SIG-M5 treated with dmso at 0.1 percent for 504 hours (cell line): ENCODE data around the gene HIP1R.

Source experiments
- DNase-seq: peaks from one replicate; lab custom pipeline; 2025; ENCODE audit not compliant: unreplicated experiment; lab: John Stamatoyannopoulos, UW

The HIP1R gene

DNA sequence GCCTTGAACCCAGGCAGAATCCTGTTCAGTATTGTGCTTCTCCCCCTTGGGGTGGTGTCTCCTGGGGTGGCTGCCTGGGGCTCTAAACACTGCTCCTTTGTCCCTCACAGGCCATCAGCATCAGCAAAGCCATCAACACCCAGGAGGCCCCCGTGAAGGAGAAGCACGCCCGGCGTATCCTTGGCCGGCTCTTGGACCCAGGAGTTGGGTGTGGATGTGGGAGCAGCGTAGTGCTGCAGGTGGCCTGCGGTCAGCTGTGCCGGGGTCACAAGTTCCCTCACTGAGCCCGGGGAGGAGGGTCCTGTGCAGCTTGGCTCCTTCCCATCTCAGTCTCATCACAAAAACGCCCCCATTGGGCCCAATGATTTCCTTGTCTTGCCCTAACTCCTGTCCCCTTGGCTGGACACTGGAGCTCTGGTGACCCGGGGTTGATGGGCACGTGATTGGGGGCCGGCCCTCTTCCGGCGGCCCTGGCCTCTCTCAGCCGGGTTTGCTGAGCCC is 12.7 kb downstream of the HIP1R start:
- DNase-seq = no peak

DNA sequence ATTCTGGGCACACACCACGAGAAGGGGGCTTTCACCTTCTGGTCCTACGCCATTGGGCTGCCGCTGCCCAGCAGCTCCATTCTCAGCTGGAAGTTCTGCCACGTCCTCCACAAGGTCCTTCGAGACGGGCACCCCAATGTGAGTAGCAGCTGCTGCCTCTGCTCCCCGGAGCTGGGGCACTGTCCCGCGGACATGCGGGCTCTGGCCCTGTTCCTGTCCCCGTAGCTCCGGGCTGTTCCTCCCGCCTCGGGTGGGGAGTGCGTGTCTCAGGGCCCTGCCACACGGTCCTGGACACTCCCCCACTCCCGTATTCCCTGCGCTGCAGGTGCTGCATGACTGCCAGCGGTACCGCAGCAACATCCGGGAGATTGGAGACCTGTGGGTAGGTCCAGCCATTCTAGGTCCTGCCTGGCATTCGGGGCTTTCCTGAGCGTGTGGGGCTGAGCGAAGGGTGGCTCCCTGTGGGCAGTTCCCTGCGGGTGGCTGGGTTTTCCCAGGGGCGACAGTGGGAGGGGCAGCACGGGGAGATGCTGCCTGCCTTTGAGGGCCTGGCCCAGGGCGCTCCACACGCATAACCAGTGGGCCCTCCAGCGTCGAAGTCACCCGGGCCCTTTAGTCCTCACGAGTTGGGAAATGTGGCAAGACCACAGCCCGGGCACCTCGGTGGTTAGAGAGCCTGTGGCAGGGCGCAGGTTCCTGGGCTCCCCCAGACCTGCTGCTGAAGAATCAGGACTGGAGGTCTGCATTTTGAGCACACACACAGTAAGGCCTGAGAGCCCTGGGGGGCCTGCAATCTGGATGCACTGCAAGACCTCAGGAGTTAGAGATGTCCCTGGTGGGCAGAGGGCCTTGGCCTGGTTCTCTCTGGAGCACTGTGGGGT is 13.5 kb downstream of the HIP1R start:
- no peak for DNase-seq

DNA sequence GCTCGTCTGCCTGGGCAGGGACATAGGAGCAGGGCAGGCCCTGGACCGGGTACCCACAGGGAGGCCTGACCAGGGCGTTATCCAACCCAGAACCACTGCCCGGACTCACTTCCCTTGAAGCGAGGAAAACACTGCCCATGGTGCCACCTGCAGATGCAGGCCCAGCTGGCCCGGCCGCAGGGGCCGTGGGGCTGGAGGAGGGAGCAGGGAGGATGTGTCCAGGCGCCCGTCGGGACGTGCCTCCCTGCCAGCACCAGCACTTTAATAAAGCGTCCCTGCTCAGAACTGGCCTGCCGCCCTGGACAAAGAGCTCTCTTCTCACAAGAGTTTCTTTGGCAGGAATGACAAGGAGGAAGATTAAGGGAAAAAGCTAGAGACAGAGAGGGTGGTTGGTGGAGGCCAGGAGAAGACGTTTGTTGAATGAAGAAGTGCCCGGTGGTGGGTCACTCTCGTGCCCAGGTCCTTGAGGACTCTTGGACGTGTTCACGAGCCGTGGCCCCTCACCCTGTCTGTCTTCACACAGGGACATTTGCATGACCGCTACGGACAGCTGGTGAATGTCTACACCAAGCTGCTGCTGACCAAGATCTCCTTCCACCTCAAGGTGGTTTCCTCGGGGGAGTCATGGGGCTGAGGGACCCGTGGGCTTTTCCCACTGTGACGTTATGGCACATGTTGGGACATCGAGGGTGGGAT is 14.2 kb downstream of the HIP1R start:
- no peak for DNase-seq

DNA sequence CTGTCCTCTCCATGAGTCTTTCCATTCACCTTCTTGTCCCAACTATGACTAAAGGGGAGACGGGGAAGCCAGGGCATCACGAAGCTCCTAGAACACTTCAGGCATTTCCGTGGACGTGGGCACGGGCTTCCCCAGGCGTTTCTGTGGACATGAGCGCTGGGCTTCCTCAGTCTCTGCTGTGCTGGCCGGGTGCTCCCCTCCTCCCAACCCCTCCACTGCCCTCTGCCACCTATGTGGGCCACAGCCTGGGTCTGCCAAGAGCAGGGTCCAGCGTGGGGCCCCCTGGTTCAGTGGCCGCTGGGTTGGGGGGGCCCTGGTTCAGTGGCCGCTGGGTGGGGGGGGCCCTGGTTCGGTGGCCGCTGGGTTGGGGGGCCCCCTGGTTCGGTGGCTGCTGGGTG is 14.8 kb downstream of the HIP1R start:
- no peak for DNase-seq

GRCh38 chr12:122850695-122851350 is 15.6 kb downstream of the HIP1R start:
- no peak for DNase-seq

- no peak for DNase-seq
These were observed 16.6 kb downstream of the HIP1R start for GRCh38 chr12:122851820-122852219.

DNA sequence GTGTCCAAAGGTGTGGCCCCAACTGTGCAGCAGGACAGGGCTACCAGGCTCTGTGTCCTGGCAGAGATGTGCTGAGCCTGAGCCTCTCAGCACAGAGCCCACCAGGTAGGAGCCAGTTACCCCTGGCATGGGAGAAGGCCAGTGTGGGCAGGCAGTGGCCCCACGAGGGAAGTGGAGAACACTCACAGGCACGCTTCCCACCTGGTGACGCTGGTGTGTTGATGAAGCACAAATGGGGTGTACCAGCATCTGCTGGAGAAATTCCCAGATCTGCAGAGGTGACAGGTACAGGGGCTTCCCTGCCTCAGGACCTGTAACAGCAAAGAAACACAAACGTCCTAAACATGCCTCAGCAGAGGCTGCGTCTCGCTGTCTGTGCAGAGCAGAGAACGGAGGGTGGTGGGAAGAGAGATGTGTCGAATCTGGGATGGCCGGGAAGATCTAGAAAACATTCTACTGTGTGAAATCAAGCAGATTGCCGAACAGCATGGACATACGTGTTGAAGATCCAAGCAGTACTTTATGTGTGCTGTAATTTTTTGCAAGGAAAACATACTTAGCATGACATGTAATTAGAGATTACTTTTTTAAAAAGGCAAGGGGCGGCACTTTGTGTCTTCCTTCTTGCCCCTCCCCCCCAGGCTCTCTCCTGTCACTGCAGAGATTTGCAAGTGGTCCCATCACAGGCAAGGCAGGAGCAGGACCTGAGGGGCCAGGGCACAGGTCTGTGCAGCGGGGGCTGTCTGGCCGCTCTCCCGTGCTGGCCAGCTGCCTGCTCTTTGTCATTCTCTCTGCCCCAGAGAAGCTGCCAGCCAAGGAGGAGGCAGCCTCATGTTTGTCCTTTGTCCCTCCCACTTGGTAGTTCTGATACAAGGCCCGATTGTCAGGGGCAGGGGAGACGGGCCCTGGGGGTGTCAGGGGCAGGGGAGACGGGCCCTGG is 17.3 kb downstream of the HIP1R start:
- DNase-seq = no peak

GRCh38 chr12:122853582-122854245 is 18.5 kb downstream of the HIP1R start:
- DNase-seq = no peak

GRCh38 chr12:122854554-122854953 is 19.3 kb downstream of the HIP1R start:
- DNase-seq = no peak

DNA sequence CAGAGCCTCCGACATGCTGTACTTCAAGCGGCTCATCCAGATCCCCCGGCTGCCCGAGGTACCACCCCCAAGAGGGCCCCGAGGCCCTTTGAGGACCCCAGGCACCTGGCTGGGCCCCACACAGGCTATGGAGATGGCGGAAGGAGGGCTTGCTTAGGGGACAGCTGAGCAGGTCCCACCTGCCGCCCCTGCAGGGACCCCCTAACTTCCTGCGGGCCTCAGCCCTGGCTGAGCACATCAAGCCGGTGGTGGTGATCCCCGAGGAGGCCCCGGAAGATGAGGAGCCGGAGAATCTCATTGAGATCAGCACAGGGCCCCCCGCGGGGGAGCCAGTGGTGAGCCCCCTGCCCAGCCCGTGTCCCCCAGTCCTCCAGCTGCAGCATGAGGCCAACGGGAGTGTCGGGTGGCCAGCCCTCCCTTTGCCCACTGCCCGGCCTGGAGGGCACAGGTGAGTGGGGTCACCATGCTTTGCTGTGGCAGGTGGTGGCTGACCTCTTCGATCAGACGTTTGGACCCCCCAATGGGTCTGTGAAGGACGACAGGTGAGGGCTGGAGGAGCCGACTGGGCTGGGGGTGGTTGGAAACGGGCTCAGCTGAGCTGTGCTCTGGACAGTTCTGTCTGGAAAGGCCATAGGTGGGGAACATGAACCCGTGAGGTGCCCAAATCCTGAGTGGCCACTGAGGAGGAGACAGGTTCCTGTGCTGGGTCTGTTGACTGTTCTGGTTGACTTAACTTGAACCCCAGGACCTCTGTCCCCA is 20.0 kb downstream of the HIP1R start:
- no peak for DNase-seq

DNA sequence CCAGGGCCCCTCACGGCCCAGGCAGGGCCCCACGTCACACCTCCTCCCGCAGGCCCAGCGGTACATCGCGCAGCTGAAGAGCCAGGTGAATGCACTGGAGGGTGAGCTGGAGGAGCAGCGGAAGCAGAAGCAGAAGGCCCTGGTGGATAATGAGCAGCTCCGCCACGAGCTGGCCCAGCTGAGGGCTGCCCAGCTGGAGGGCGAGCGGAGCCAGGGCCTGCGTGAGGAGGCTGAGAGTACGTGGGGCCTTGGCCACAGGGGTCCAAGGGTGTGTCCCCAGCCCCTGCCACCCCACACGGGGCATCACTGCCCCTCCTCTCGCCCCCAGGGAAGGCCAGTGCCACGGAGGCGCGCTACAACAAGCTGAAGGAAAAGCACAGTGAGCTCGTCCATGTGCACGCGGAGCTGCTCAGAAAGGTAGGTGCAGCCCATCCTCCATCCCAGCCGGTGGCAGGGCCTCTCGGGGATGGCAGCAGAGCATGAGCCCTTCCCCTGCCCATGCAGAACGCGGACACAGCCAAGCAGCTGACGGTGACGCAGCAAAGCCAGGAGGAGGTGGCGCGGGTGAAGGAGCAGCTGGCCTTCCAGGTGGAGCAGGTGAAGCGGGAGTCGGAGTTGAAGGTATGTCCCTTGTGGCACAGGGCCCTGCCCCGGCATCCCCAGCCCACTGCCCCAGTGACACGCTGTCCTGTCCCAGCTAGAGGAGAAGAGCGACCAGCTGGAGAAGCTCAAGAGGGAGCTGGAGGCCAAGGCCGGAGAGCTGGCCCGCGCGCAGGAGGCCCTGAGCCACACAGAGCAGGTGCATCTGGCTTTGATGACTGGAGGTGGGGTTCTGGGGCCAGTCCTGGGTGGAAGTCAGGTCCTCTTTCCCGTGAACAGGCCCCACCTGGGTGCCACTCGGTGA is 20.9 kb downstream of the HIP1R start:
- DNase-seq = no peak

- DNase-seq = no peak
These were observed 21.9 kb downstream of the HIP1R start for GRCh38 chr12:122856999-122857671.

DNA sequence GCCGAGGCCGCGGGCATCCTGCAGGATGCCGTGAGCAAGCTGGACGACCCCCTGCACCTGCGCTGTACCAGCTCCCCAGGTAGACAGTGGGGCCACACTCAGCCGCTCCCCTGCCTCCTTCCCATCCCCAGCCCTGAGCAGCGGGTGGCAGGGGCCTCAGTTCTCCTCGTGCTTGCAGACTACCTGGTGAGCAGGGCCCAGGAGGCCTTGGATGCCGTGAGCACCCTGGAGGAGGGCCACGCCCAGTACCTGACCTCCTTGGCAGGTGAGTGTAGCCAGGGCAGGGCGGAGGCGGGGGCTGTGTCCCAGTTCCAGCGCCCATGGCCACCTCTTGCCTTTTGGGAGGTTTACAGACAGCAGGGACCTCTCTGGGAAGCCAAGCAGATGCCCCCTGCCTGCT is 22.9 kb downstream of the HIP1R start:
- DNase-seq = no peak

- DNase-seq = no peak
These were observed 23.5 kb downstream of the HIP1R start for GRCh38 chr12:122858591-122859302.

GRCh38 chr12:122859303-122860039 is 24.2 kb downstream of the HIP1R start:
- no peak for DNase-seq

GRCh38 chr12:122860040-122860853 is 25.0 kb downstream of the HIP1R start:
- peak; percentile 50 for DNase-seq
